GM19238 (cell line): Measurements from ENCODE around the gene CARD10.
"Not testable (repeated sequence)": the region's sequence is repeated elsewhere in the genome, so short reads cannot be mapped to it uniquely, and the experiment has no call there.

Source experiments
- DNase-seq: peaks from one replicate; pipeline ENCODE4 v3.0.0; 2011; ENCODE audit warnings: low spot score; ENCODE audit not compliant: insufficient read length

The CARD10 gene

GRCh38 chr22:37485395-37486223 lies 33.6 kb downstream of the CARD10 start:
- peak; percentile 40 for DNase-seq

DNA sequence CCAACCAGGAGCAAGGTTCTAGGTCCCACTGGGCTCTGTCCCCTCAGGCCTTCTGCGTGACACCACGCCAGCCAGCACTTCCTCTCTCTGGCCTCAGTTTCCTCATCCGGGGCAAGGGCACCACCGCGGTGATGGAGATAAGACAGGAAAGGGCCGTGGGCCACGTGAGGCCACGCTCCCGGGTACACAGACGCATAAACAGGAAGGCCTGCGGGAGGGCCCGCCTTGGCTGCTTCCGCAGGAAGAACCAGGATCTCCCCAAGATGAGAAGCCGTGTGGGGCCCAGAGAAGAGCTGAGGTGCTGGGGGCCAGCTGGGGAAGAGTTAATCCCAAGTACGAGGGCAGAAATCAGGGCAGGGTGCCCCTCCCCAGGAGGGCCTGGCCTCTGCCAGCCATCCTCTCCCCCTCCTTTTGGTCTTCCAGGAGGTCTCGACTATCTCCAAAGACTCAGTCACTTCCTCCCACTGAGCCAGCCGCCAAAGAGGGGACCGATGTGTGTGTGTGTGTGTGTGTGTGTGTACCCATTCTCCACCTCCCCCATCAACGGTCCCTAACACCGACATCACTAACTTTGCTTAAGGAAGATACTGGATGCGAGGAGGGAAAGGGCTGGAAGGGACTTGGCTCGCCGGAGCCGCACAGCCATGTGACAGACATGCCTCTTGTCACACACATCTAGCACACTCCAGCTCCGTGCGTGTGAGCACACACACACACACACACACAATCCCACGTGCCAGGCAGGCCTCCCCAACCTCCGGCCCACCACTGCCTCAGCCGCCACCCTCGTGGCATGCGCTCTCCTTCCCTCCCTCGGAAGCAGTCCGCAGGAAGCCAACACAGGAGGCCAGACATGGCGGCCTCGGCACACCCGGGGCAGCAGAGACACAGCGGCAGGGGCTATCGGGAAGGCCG lies 34.5 kb downstream of the CARD10 start:
- peak; percentile 78 for DNase-seq

GRCh38 chr22:37483050-37483449 lies 36.2 kb downstream of the CARD10 start:
- no peak for DNase-seq

DNA sequence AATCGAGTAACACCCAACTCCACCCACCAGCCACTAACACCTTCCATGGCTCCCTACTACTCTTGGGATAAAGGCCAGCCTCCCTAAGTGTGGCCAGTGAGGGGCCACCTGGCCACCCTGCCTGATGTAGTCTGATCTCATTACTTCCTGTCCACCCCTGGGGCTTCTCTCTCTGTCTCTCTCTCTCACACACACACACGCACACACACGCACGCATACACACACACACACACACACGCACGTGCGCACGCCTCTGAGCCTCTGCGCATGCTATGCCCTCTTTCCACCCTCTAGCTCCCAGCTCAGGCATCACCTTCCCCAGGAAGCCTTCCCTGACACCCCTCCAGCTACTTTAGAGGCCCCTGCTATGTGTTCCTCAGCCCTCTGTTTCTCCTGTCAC lies 37.0 kb downstream of the CARD10 start:
- no peak for DNase-seq

DNA sequence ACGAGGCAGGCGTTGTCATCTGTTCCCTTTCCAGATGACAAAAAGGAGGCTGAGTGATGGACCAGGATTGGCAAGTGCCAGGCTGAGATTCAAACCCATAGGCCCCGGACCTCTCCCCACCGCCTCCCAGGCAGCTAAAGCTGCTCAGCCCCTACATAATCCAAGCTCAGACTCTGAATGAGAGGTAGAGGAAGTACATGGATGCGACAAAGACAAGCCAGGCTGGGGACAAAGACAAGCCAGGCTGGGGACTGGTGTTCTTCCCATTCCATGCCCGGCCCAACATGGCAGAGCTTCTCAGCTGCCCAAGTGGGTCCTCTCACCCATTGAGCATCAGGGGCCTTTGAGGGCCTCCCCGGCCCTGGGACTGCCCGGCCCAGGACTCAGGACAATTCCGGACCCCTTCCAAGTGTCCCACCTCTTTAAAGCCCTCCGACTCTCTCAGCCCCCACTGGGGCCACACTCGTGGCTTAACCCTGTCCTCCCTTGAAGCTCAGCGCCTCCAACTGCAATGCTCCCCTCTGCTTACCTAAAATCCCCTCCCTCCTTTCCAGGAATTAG lies 37.8 kb downstream of the CARD10 start:
- DNase-seq: no peak

DNA sequence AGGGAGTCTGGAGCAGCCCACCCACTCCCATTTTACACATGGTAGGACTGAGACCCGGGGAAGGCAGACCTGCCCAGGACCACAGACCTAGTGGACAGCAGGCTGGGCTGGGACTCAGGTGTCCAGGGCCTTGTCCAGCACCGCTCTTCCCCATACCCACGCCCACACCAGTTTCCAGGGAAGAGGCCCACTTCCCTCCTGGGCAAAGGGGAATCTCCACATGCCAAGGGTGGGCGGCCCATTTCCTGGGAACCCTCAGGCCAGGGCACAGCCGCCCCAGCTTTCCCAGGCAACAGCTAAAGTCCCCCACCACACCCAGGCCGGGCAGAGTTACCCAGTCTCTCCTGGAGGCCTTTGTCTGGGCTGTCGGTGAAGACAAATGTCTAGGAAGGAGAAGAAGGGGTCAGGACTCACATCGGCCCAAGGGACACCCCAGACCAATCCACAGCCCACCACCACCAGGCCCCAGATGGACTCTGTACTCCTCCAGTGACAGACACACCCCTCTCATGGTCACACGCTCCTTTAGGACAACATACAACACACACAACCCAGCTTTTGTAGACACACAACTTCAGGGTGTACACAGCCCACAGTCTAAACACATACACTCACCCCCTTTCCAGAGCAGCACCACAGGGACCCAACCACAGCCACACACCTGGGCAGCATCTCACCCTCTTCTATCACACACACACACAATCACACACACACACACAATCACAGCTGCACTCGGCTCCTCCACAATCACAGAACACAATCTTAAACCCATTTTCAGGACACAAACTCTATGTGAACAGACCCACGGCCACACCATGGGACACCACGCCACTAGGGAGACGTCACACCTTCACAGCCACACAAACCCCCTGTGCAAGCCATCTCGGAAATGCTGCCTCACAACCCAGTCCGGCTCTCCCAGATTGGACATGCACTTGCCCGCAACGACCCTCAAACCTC lies 38.5 kb downstream of the CARD10 start:
- DNase-seq: no peak

DNA sequence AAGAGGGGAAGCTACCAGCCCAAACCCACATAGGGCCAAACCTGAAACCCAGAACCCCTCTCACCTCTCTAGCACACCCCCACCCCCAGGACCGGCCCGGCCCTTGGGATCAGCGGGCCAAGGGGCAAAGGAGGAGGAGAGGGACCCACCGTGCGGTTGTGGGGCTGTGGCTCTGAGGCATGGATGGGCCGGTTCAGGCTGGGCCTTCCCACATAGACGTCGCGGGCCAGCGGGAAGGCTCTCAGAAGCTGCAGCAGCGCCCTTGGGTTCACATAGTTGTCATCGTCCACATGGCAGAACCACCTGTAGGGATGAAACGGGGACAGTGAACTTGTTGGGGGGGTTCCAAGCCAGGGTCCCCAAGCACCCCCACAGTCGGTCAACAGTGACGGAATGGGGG lies 40.0 kb downstream of the CARD10 start:
- no peak for DNase-seq

- DNase-seq: no peak
Observed at GRCh38 chr22:37476389-37477329, 42.6 kb downstream of the CARD10 start.

DNA sequence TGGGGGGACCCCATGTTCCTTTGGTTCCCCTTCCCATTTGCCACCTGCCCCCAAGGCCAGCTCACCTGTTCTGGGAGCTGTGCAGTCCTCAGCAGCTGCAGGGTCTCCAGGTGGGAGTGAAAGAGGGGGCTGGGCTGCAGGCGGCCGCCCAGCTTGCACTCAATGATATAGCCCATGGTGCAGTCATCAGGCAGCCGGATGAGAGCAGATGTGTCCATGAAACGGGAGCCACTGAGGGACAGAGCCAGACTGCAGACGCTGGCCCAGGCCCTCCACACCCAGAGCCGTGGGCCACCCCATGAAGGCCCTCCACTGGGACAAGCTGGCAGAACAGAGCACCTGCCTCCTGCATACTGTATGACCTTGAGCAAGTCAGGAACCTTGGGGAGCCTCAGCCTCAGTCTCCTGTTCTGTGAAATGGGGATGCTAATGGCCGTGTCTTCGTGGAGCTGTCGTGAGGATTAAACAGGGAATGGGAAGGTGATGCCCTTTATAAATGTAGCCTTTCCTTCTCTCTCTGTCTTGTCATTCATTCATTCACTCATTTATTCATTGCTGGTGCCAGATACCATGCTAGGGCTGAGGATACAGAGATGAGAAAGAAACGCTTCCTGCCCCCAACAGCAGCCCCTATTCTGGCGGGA lies 44.6 kb downstream of the CARD10 start:
- DNase-seq: no peak

- no peak for DNase-seq
Observed at GRCh38 chr22:37473437-37473946, 45.7 kb downstream of the CARD10 start.

DNA sequence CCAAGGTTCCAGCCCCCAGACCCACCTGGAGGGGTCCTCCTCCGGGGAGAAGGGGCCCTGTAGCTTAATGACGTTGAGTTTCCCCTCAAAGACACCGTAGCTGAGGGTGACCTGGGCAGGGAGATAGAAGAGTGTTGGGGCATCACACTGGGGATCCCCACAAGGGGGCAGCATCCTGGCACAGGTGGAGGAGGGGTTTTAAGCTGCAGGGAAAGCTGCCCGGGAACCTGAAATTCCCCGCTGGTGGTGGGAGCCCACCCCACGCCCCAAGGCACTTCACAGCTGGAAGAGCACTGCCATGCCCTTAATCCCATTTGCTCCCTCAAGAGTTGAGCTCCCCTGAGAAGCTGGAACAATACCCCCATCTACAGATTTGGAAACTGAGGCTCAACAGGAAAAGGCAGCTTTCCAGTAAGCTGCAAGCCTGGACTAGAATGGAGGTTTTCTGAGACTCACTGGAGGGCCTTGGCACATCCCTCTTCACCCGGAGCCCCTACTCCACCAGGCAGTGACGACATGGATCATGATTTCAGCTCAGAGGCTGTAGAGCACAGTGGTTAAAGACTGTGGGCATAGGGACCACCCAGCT lies 46.7 kb downstream of the CARD10 start:
- DNase-seq: peak; percentile 41

GRCh38 chr22:37471727-37472417 lies 47.3 kb downstream of the CARD10 start:
- DNase-seq: no peak

DNA sequence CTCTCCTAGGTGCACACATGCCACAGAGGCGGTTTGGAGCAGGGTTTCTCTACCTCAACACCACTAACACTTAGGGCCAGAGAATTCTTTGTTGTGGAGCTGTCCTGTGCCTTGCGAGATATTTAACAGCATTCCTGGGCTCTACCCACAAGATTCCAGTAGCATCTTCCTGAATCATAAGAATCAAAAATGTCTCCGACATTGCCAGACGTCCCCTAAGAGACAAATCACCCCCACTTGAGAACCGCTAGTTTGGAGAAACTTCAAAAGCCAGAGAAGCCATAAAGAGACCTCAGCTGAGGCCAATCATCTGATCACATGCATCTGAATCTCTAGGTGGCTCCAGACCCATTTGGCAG lies 49.1 kb downstream of the CARD10 start:
- no peak for DNase-seq

DNA sequence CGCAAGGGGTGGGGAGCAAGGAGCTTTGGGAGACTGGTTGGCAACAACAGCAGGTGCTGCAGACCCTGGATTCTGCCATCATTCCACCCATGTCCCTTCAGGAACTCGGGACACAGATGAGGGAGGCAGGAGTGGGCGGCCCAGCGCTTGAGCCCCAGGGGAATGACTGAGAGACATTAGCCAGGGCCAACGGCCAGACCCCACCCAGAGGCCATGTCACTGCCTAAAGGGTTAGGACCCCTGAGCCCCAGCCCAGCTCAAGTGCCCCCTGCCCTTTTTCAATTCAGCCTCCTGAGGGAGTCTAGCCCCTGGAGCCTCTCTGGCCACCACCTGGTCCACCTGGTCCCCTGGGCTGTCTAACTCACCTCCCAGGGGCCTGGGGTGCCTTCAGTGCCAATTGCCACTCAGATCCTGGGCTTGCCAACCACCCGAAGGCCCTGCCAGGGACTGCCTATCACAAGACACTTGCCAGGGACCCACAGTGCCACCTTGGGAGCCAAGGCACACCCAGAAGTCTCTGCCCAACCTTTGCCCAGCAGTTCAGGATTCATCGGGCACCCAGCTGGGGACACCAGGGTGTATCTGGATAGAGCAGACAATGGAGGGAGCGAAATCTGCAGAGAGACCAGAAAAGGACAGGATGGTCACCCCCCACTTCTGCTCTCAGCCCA lies 49.7 kb downstream of the CARD10 start:
- DNase-seq: no peak

DNA sequence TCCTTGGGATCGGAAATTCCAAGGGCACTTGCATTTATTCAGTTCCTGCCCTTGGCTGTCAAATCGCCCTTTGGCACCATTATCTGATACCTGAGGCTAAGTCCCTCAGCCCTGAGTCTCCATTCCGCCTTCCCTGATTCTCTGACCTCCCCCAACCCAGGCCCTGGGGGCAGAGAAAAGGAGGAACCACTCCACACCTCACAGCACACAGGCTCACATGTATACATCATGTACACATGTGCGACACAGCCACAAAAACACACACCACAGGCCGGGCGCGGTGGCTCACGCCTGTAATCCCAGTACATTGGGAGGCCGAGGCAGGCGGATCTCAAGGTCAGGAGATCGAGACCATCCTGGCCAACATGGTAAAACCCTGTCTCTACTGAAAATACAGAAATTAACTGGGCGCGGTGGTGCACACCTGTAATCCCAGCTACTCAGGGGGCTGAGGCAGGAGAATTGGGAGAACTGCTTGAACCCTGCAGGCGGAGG lies 51.0 kb downstream of the CARD10 start:
- DNase-seq: not testable (repeated sequence)

DNA sequence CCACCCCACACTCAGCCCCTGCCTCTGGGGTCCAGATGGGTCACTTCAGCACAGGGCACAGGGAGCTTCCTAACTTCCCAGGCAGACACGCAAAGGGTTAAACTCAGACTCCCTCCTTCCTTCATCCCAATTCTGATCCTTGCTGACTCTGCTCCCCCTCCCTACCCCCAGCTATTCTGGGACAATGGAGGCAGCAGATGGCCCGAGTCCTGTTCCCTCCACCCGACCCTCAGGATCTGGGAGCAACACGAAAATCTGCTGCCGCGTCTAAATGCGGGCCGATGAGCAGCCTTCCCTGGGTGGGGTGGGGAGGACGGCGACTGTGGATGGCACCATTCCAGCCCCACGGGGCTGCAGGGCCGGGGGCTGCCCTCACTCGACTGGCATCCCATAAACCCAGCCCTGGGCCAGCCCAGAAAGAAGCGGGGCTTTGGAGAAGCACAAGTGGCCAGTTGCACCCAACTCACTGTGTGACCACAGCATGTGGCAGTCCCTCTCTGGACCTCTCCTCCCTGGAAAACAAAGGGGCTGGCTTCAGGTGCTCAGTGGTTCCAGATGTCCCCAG lies 51.7 kb downstream of the CARD10 start:
- no peak for DNase-seq

GRCh38 chr22:37464181-37464580 lies 55.0 kb downstream of the CARD10 start:
- peak; percentile 71 for DNase-seq
